Measurements from ENCODE around the gene BCAR3.
A peak's percentile ranks its signal among the peaks of the same experiment; 100 is the strongest.
"Not testable (repeated sequence)": the region's sequence is repeated elsewhere in the genome, so short reads cannot be mapped to it uniquely, and the experiment has no call there.

The BCAR3 gene

GRCh38 chr1:93705892-93706500 lies 24.4 kb upstream of the BCAR3 start:
- no peak for DNase-seq

DNA sequence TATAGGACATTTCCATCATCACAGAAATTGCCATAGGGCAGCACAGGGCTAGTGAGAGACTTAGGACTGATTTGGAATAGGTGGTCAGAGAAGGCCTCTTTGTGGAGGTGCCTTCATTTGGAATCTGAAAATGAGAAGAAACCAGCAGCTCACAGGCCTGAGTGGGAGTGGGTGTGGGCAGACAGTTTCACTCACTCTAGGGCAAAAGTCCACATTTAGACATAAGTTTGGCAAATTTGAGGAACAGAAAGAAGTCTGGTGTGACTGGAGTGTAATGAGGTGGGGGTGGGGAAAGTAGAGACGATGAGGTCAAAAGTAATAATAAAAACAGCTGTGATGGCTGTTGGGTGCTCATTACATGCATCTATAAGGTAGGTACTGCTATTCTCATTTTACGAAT lies 22.4 kb upstream of the BCAR3 start:
- DNase-seq = no peak

GRCh38 chr1:93703643-93704042 lies 22.0 kb upstream of the BCAR3 start:
- DNase-seq = no peak

DNA sequence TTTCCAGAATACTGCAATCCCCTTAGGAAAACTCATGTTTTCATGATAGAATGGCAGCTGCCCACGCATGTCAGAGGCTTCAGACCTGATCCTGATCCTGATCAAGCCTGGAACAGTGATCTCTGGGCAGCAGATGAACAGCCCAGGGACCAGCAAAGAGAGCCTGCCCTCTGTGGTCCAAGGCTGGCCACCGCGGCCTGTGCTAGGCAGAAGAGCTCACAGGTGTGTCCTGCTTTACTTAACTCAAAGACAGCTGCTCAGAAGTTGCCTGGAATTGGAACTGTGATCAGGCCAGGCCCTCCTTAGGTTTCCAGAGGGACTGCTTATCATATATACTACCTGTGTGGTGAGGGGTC lies 21.2 kb upstream of the BCAR3 start:
- no peak for DNase-seq

- no peak for DNase-seq
Measured at GRCh38 chr1:93702111-93702827, 20.6 kb upstream of the BCAR3 start.

- peak; percentile 99 for DNase-seq
Measured at GRCh38 chr1:93701629-93702028, 20.0 kb upstream of the BCAR3 start.

GRCh38 chr1:93700532-93701469 lies 19.2 kb upstream of the BCAR3 start:
- no peak for DNase-seq

GRCh38 chr1:93699503-93700168 lies 18.0 kb upstream of the BCAR3 start:
- DNase-seq = no peak

- DNase-seq = no peak
Measured at GRCh38 chr1:93699049-93699384, 17.4 kb upstream of the BCAR3 start.

DNA sequence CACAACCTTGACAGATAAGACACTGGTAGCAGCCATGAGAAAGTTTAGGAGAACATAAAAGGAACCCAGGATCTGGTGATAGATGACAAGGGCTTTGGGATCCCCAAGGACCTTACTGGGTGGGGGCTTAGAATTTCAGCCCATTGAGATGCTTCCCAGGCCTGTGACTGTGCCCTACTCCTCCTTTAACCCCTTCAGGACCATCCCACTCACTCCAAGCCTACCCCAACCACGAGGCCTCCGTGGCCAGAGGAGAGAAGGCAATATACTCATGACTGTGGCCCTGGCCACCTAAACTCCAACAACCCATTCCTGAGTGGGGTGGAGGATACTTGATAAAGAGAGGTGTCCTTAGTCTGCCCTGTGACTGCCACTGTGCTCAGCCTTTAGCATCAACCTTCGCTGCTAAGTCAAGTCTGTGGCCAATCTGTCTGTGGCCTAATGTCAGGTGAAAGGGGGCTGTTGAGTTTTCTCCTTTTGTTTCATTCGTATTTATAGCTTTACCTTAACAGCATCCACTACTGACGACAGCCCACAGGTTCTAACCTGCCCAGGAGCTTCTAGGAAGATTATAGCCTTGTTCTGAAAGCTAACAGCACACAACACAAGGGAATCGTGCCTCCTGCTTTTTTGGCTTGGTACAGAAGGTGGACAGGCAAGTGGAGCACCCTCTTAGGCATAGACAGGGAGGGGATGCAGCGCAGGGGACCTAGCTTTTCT lies 16.9 kb upstream of the BCAR3 start:
- DNase-seq = no peak

GRCh38 chr1:93697566-93697965 lies 15.9 kb upstream of the BCAR3 start:
- DNase-seq = not testable (repeated sequence)

GRCh38 chr1:93695411-93696005 lies 13.9 kb upstream of the BCAR3 start:
- no peak for DNase-seq

DNA sequence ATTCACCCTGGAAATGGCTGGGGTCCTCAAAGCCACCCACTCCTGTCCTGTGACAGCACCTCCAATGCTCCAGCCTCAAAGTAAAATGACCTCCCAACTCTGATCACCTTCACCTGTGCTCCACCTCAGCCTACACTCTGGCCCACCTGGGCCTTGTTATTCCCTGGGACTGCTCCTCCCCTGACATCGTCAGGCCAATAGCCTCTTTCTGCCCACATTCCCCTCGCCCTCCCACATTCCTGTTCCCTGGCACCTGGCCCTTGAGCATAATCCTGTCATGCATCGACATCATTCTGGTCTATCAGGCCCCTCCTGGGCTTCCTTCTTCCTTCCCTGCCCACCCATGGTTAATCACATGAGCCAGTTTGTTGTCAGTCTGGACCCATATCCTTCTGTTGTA lies 13.2 kb upstream of the BCAR3 start:
- DNase-seq = no peak

GRCh38 chr1:93694039-93694438 lies 12.4 kb upstream of the BCAR3 start:
- DNase-seq = no peak

DNA sequence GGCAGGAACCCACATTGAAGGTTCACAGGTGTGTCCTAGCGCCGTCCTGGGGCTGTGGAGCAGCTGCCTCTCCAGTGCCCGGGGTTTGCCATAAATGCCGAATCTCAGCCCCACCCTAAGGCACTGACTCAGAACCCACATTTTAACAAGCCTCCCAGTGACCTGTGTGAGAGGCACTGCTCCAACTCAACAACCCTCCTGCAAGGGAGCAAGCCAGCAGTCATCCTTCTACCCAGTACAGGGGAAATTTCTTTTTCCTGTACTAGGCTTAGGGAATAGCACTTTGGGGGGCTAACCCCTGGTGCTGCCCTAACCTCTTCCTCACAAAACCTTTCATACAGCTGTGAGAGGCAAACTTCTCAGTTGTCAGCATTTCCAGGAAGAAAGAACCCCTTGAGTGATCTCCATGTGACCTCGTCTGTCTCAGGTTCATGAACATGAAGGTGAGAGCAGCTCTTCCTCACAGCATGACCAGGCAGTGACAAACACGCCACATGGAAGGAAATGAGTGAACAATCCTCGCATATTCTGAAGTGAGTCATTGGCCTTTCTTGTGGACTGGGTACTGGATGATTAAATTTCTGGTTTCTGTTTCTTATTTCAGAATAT lies 11.4 kb upstream of the BCAR3 start:
- DNase-seq = peak; percentile 86

DNA sequence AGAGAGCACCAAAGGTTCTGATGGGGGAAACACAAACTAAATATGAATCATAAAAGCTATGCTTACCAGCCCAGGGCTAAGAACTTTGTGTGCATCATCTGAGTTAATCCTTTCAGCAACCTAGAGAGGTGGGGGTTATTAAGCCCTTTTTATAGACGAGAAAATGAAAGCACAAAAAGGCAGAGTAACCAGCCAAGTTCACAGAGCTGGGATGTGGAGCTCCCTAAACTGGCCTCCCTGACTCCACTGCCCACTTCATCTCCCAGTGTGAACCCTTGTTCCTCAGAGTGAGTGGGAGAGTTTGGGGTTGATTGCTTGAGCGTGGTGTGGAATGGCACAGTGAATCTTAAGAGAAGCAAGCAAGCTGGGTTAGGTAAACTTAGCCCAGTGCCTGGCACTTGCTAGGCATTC lies 10.8 kb upstream of the BCAR3 start:
- DNase-seq = peak; percentile 58

DNA sequence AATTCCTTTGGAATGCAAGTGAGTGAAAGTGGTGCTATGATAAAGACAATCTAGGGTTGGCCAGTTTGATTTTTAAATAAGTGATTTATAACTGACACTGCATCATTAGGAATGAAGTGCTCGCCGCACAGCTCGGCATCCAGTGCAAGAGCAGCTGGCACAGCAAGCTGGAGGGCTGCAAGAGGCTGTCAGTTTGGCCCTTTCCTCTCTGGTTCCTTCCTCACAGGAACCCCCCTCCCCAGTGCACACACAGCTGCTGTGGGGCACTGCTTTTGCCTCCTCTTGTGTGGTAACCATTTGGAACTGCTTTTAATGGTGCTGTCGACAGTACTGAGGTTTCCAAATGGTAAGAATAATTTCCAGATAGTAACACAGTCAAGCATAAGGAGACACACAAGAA lies 10.4 kb upstream of the BCAR3 start:
- no peak for DNase-seq

DNA sequence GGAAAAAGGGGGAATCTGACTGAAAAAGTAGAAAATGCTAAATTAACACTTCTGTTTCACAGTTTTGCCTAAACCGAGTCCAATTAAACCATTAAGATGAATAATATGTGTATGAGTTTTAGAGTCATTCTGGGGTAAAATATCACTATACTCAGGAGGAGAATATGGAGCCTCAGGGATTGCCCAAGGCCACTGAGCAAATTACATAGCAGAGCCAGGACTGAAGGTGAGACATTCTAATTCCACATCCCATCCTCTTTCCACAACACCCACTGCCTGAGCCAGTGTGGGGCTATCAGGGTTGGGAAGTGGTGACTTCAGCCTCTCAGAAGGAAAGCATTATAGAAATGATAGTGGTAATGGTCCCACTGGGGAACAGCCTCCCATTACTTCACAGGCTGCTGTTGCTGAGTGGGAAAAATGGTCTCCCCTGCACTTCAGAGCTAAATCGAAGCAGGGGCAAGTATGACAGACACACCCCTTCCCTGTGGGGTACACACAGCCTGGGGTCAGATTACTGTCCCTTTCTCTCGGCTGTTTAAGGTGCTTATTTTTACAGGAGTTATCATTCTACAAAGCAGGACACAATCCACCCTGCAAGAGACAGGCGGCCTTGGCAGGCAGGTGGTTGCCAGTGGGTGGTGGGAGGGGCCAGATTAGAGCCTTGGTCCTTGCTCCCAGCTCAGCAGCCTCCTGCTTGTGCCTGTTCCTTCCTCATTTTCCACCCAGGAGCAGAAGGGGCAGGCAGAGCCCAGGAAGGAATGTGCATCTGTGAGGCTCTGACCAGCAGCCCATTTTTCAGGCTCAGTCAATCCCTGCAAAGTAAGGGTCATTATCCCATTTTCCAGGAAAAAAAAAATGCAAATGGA lies 9.5 kb upstream of the BCAR3 start:
- DNase-seq = no peak

DNA sequence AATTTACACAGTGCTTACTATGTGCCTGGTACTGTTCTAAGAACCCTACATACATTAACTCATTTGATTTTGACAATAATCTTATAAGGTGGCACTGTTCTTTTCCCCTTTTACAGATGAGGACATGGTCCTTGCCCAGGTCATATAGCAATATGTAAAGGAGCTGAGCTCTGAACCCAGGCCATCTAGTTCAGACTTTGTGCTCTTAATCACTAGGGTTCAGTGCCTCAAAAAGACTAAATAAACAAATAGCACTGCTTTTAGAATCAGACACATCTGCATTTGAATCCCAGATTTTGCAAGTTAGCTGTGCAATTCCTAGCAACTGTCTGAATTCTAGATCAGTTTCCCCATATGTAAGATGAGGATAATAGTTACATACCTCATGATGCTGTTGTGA lies 8.7 kb upstream of the BCAR3 start:
- no peak for DNase-seq

DNA sequence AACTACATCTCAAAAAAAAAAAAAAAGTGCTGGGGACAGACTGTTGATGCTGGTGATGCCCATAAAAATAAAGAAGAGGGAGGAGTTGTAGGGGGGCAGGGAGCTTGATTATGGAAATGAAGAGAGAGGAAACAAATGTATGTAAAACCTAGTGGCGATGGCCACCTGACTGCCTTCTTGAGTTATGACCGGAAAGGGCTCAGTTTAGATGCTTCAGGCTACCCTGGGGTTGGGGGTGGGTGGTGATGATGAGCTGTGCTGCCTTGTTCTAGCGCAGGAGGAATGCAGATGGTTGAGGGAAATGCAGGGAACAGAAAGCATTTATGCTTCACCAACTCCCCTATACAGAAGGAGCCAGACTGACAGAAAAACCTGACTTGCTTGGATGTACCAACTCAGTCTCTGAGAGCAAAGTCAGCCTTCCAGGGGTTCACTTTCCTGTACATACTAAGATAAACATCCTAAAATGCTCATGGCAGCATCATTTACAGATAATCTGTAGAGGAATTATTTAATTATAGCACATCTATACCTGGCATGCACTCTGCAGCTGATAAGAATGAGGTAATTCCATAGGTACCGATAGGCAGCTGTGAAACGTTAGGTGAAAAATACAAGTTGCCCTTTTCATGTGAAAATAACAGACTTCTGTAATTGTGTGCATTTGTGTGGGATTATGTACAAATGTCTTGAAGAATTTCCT lies 8.0 kb upstream of the BCAR3 start:
- DNase-seq = no peak

Data from fibroblast of skin of right quadriceps (primary cell).